ENCODE data around the gene CREB3L4. TPM values are rescaled to one million over a fixed set of nuclear protein-coding genes. Genes with fewer than 3 reads are reported as not detected.
A peak's percentile ranks its signal among the peaks of the same experiment; 100 is the strongest.

CREB3L4 gene
- total RNA-seq, 1 experiment from 2014 or later: 14.7 TPM

GRCh38 chr1:153921803-153922075 is 46.0 kb upstream of the CREB3L4 start:
- POLR2A ChIA-PET: interaction anchor here (0.6 to 7.8 kb wide), 28 partner anchors 8 to 386 kb away, joined by 3 to 117 read pairs (median 5); partner anchors contain the start of genes CREB3L4, CRTC2, DENND4B and JTB
- CTCF ChIA-PET: interaction anchor here (0.6 to 5.6 kb wide), 19 partner anchors 9 to 244 kb away, joined by 3 to 41 read pairs (median 6); partner anchors contain the start of genes CREB3L4, DENND4B and RAB13
- Mint-ChIP-seq H3K27ac (ENCODE audit: low read depth, unreplicated experiment) (peak overlapping the region; percentile 74), H3K27me3 (ENCODE audit: insufficient read depth, unreplicated experiment) (no peaks in the 10 kb centered on the region), H3K4me1 (ENCODE audit: insufficient read depth, unreplicated experiment) (peaks cover 41% of the 10 kb centered on the region), H3K36me3 (ENCODE audit: insufficient read depth, unreplicated experiment) (peaks cover 18% of the 10 kb centered on the region), H3K9me3 (ENCODE audit: unreplicated experiment) (no peaks in the 10 kb centered on the region), H3K4me3 (ENCODE audit: unreplicated experiment) (peak overlapping the region; percentile 74)
- intact Hi-C loops (cut with micrococcal nuclease): loop anchor here (2.0 kb wide), 2 partner anchors 45 to 65 kb away; partner anchors contain the start of genes CREB3L4 and RAB13
- TSS peak; percentile 34 for BruUV-seq (replicated peaks)
- peak; percentile 43 for DNase-seq (ENCODE audit: unreplicated experiment)
- no peak for TF ChIP-seq CTCF (IDR thresholded peaks at IDR 0.05; ENCODE audit: unreplicated experiment)

GRCh38 chr1:153922076-153922971 is 45.4 kb upstream of the CREB3L4 start:
- Mint-ChIP-seq H3K27me3 (ENCODE audit: insufficient read depth, unreplicated experiment) (no peaks in the 10 kb centered on the region), H3K9me3 (ENCODE audit: unreplicated experiment) (no peaks in the 10 kb centered on the region), H3K4me3 (ENCODE audit: unreplicated experiment) (peak overlapping the region; percentile 74), H3K4me1 (ENCODE audit: insufficient read depth, unreplicated experiment) (peaks cover 41% of the 10 kb centered on the region), H3K27ac (ENCODE audit: low read depth, unreplicated experiment) (peak overlapping the region; percentile 74), H3K36me3 (ENCODE audit: insufficient read depth, unreplicated experiment) (peaks cover 18% of the 10 kb centered on the region)
- TF ChIP-seq CTCF (IDR thresholded peaks at IDR 0.05; ENCODE audit: unreplicated experiment): peak; percentile 11
- ChIA-PET POLR2A (interaction anchor here (0.6 to 7.8 kb wide), 46 partner anchors 9 to 386 kb away, joined by 3 to 117 read pairs (median 5); partner anchors contain the start of genes CREB3L4, CRTC2, DENND4B and INTS3), CTCF (interaction anchor here (0.6 to 5.6 kb wide), 21 partner anchors 8 to 267 kb away, joined by 3 to 41 read pairs (median 6); partner anchors contain the start of genes CREB3L4, DENND4B and RAB13)
- DNase-seq (ENCODE audit: unreplicated experiment): peak; percentile 84
- intact Hi-C loops (cut with micrococcal nuclease): loop anchor here (2.0 kb wide), 2 partner anchors 44 to 64 kb away; partner anchors contain the start of genes CREB3L4 and RAB13
- BruUV-seq (replicated peaks): no TSS peak

GRCh38 chr1:153922972-153923925 is 44.5 kb upstream of the CREB3L4 start, which contains the start of gene GATAD2B:
GATAD2B (minus strand) TSS chr1:153922972; CDS start chr1:153828347, 94,625 bp downstream.
- intact Hi-C loops (cut with micrococcal nuclease): loop anchor here (1.0 to 2.0 kb wide), 4 partner anchors 23 to 126 kb away; partner anchors contain the start of genes CREB3L4, DENND4B and RAB13
- TSS peak; percentile 92 for BruUV-seq (replicated peaks)
- no peak for TF ChIP-seq CTCF (IDR thresholded peaks at IDR 0.05; ENCODE audit: unreplicated experiment)
- ChIA-PET CTCF (interaction anchor here (0.5 to 4.9 kb wide), 12 partner anchors 13 to 516 kb away, joined by 3 to 41 read pairs (median 4); partner anchors contain the start of genes CREB3L4, DENND4B and RAB13), POLR2A (interaction anchor here (0.7 to 7.8 kb wide), 49 partner anchors 10 to 496 kb away, joined by 3 to 117 read pairs (median 6); partner anchors contain the start of genes CREB3L4, CRTC2, DENND4B and INTS3)
- Mint-ChIP-seq H3K27me3 (ENCODE audit: insufficient read depth, unreplicated experiment) (no peaks in the 10 kb centered on the region), H3K36me3 (ENCODE audit: insufficient read depth, unreplicated experiment) (peaks cover 18% of the 10 kb centered on the region), H3K4me1 (ENCODE audit: insufficient read depth, unreplicated experiment) (peaks cover 34% of the 10 kb centered on the region), H3K9me3 (ENCODE audit: unreplicated experiment) (no peaks in the 10 kb centered on the region), H3K27ac (ENCODE audit: low read depth, unreplicated experiment) (peak within 1 kb of the TSS; percentile 74), H3K4me3 (ENCODE audit: unreplicated experiment) (peak within 1 kb of the TSS; percentile 74)
- DNase-seq (ENCODE audit: unreplicated experiment): peak; percentile 100
